Adrenal gland (tissue), 12 donors: ENCODE results near the gene BMP6. TPM values are rescaled to one million over a fixed set of nuclear protein-coding genes. Genes with fewer than 3 reads are reported as not detected.

Experiments used
- DNase-seq, 7 donors: peaks; one replicate each; pipeline ENCODE4 v3.0.0-alpha.2; 2019 to 2020
- H3K27ac ChIP-seq, 5 donors: fragments of 200-600 bp; sonication (generic) in 4 of 5; 1 replicate in 3 of 5; 2 replicates in 2 of 5; pipeline versions ENCODE4 v1.5.1 to v1.8.0; 2016 to 2020; ENCODE audit warnings: mild to moderate bottlenecking in 1 of 5
- H3K27me3 ChIP-seq: fragments of 200-600 bp; 2 replicates; pipeline ENCODE4 v1.8.0; 2021
- H3K36me3 ChIP-seq, 2 donors: fragments of 200-600 bp; replicated peaks in 1 of 2; 1 replicate in 1 of 2; 2 replicates in 1 of 2; pipeline versions ENCODE4 v1.5.1 to v1.8.0; 2018 to 2022
- H3K4me1 ChIP-seq, 2 donors: fragments of 200-600 bp; replicated peaks in 1 of 2; 1 replicate in 1 of 2; 2 replicates in 1 of 2; pipeline versions ENCODE4 v1.5.1 to v1.8.0; 2018 to 2021
- H3K4me3 ChIP-seq, 4 donors: fragments of 200-600 bp; sonication (generic) in 3 of 4; one replicate each; pipeline ENCODE4 v1.5.1; 2016 to 2018
- H3K9me3 ChIP-seq, 3 donors: fragments of 200-600 bp; sonication (generic) in 1 of 3; replicated peaks in 1 of 3; 1 replicate in 2 of 3; 2 replicates in 1 of 3; pipeline versions ENCODE4 v1.5.1 to v1.8.0; 2016 to 2021
- CTCF ChIP-seq, 6 experiments: fragments of 450-650 bp in 4 of 6; fragments of 200-600 bp in 2 of 6; sonication (generic) in 1 of 6; IDR thresholded peaks; 1 replicate in 5 of 6; 2 replicates in 1 of 6; pipeline versions ENCODE4 v1.5.1 to v1.8.0; 2016 to 2021; ENCODE audit warnings: antibody characterized with exemption in 6 of 6, mild to moderate bottlenecking in 2 of 6, moderate library complexity in 1 of 6
- POLR2A ChIP-seq, 2 donors: fragments of 450-650 bp; IDR thresholded peaks; one replicate each; pipeline ENCODE4 v1.6.1; 2017; ENCODE audit warnings: antibody characterized with exemption in 2 of 2, mild to moderate bottlenecking in 2 of 2, moderate library complexity in 1 of 2
- WGBS, 4 donors: extraction: QIAGEN DNeasy Blood & Tissue Kit in 2 of 4; methylation state at CpG; one replicate each; pipeline versions ENCODE4 v1.1.5 to v1.1.7; 2013 to 2017; 5-methylcytosine and 5-hydroxymethylcytosine counted together
- intact Hi-C, 2 donors: fragments of 100-400 bp; cut with DNase I; formaldehyde crosslinking; loops; one replicate each; pipeline versions ENCODE4 v1.14.1 to v1.15.0; 2022 to 2023
- polyA plus RNA-seq, 3 donors: library from polyadenylated mRNA; stranded (reverse); fragments of 200-250 nt in 2 of 3; fragments of 350-450 nt in 1 of 3; fragmentation: Illumina TruSeq in 1 of 3; extraction: RNeasy Lipid Tissue Mini Kit (QIAGEN cat#74804) in 1 of 3; gene quantifications; one replicate each; pipeline ENCODE4 v1.2.3, GENCODE V29; 2013 to 2014
- total RNA-seq, 9 donors: library from RNA; depleted of rRNA in 4 of 9; stranded (reverse); fragments of >200 nt in 4 of 9; fragments of 120-200 nt in 1 of 9; fragmentation: NEBNext Ultra II Directional in 1 of 9; extraction: Animal tissue kit (Norgen Biotek cat#: 25700) in 1 of 9; gene quantifications; one replicate each; pipeline versions ENCODE4 v1.1.0 to v1.2.4, GENCODE V29; 2013 to 2023
- donor health status: healthy with polysubstance abuse.
- donor health status: Bipolar disorder and iron deficiency.
- donor health status: DM: yes; HTN: yes; CAD: no.
- donor health status: DM: no; HTN: no; CAD: no.
- donor health status: DM: no; HTN: no; CAD: no.
- donor health status: DM: yes; HTN: yes; CAD: no.

BMP6 gene
- total and polyA plus RNA-seq, 12 donors, result 1.4 to 17.0 (median 4.2) TPM

- intact Hi-C loops, result loop anchor here in 1 of 2 donors (10.0 kb wide), 1 partner anchor 168 kb away; no protein-coding TSS in a partner anchor
- Histone ChIP-seq H3K36me3 (peaks cover 0 to 65% of the 10 kb centered on the region in 2 donors), H3K4me1 (peaks cover 0 to 8% of the 10 kb centered on the region in 2 donors), H3K4me3 (no peak overlapping the region), H3K27ac (no peak overlapping the region), H3K27me3 (no peaks in the 10 kb centered on the region), H3K9me3 (no peaks in the 10 kb centered on the region)
- no peak for DNase-seq
- no peak for TF ChIP-seq POLR2A (IDR thresholded peaks at IDR 0.05)
- TF ChIP-seq CTCF (IDR thresholded peaks at IDR 0.05), result no peak
- 89 to 100% (median 96%) methylated on average over 1 of the region's 1 CpG for WGBS, 4 donors
Observed at GRCh38 chr6:7902867-7903266, 177.0 kb downstream of the BMP6 start.

- H3K27ac ChIP-seq, result no peak overlapping the region
- H3K36me3 ChIP-seq, result peaks cover 0 to 57% of the 10 kb centered on the region in 2 donors
- no peaks in the 10 kb centered on the region for H3K27me3 ChIP-seq
- intact Hi-C loops, result loop anchor here in 1 of 2 donors (10.0 kb wide), 1 partner anchor 169 kb away; no protein-coding TSS in a partner anchor
- H3K9me3 ChIP-seq, result no peaks in the 10 kb centered on the region
- H3K4me3 ChIP-seq, result no peak overlapping the region
- peaks cover 0 to 10% of the 10 kb centered on the region in 2 donors for H3K4me1 ChIP-seq
- DNase-seq, result no peak
- no peak for TF ChIP-seq POLR2A (IDR thresholded peaks at IDR 0.05)
- TF ChIP-seq CTCF (IDR thresholded peaks at IDR 0.05), result no peak
- WGBS, 4 donors, result 93 to 100% (median 95%) methylated on average over 3 of the region's 3 CpGs
Observed at GRCh38 chr6:7903673-7904072, 177.8 kb downstream of the BMP6 start.

GRCh38 chr6:7904654-7905319 is 178.9 kb downstream of the BMP6 start:
- intact Hi-C loops, result loop anchor here in 1 of 2 donors (10.0 kb wide), 1 partner anchor 170 kb away; no protein-coding TSS in a partner anchor
- no peak overlapping the region for H3K27ac ChIP-seq
- 86 to 92% (median 89%) methylated on average over 5 of the region's 5 CpGs for WGBS, 4 donors
- TF ChIP-seq POLR2A (IDR thresholded peaks at IDR 0.05), result no peak
- no peak for TF ChIP-seq CTCF (IDR thresholded peaks at IDR 0.05)
- H3K4me3 ChIP-seq, result no peak overlapping the region
- no peaks in the 10 kb centered on the region for H3K27me3 ChIP-seq
- peaks cover 9 to 21% of the 10 kb centered on the region in 2 donors for H3K4me1 ChIP-seq
- no peaks in the 10 kb centered on the region for H3K9me3 ChIP-seq
- DNase-seq, result no peak
- peaks cover 0 to 46% of the 10 kb centered on the region in 2 donors for H3K36me3 ChIP-seq

- H3K4me1 ChIP-seq, result peaks cover 9 to 21% of the 10 kb centered on the region in 2 donors
- H3K36me3 ChIP-seq, result peaks cover 0 to 40% of the 10 kb centered on the region in 2 donors
- H3K27ac ChIP-seq, result no peak overlapping the region
- 82 to 95% (median 90%) methylated on average over 2 of the region's 2 CpGs for WGBS, 4 donors
- no peak overlapping the region for H3K4me3 ChIP-seq
- H3K27me3 ChIP-seq, result no peaks in the 10 kb centered on the region
- no peak for DNase-seq
- TF ChIP-seq POLR2A (IDR thresholded peaks at IDR 0.05) (no peak), CTCF (IDR thresholded peaks at IDR 0.05) (no peak)
- intact Hi-C loops, result loop anchor here in 1 of 2 donors (10.0 kb wide), 1 partner anchor 171 kb away; no protein-coding TSS in a partner anchor
- no peaks in the 10 kb centered on the region for H3K9me3 ChIP-seq
Observed at GRCh38 chr6:7905416-7905815, 179.5 kb downstream of the BMP6 start.
